HS-5 (cell line): Measurements from ENCODE around the gene ARHGEF12.

Source experiments
- DNase-seq: peaks from one replicate; pipeline ENCODE4 v3.0.0-alpha.2; 2012; ENCODE audit warnings: low read depth

ARHGEF12 gene

DNA sequence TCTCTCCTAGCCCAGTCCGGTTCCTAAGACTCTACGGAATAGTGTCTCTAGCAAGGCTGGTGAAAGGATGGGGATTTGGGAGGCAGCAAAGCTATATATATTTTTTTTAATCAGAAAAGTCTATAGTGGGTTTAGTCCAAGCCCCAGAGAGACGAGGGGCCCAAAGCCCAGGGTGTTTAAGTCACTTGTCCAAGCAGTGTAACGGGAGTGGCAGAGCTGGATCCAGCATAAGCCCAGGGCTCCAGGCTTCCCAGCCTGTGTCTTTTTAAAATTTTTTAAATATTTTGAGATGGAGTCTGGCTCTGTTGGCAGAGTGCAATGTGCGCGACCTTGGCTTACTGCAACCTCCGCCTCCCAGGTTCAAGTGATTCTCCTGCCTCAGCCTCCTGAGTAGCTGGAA lies 182.1 kb downstream of the ARHGEF12 start:
- no peak for DNase-seq

DNA sequence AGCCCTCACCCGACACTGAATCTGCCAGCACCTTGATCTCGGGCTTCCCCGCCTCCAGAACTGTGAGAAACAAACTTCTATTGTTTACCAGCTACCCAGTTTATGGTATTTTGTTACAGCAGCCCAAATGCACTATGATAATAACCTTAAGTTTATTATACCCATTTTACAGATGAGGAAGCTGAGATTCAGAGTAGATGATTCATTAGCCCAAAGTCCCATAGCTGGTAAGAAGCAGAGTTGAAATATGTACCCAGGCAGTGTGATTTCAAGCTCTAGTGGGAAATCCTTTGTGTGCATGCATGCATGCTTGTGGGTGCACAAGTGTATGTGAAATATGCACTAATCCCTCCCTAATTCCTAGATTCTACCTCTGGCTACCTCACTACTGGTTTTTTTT lies 183.3 kb downstream of the ARHGEF12 start:
- DNase-seq, result no peak

DNA sequence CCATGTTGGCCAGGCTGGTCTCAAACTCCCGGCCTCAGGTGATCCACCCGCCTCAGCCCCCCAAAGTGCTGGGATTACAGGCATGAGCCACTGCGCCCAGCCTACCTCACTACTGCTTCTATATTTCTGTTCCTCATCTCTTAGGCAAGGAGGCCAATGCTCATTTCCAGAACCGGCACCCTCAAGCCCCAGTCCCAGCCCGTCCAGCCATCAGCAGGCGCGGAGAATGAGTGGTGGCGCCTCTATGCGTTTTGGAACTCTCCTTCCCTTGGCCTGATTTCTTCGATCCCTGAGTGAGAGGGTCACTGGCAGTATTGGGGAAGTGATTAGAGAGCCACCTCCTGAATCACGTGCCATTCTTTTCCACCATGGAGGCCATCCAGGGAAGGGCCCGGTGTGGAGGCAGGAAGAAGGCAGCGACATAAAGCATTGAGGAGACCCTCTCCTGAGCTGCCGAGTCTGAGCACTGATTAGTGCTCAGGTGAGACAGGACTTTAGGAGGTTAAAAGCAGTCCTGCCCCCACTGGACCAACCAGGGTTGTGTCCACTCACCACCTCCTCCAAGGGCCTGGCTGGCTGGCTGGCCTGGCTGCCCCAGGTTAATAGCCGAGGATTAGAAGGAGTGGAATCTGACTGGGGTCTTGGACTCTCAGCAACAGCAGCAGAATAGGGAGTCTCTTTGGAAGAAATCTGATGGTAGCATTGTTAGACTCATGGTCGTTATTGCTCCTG lies 184.0 kb downstream of the ARHGEF12 start:
- DNase-seq, result no peak

DNA sequence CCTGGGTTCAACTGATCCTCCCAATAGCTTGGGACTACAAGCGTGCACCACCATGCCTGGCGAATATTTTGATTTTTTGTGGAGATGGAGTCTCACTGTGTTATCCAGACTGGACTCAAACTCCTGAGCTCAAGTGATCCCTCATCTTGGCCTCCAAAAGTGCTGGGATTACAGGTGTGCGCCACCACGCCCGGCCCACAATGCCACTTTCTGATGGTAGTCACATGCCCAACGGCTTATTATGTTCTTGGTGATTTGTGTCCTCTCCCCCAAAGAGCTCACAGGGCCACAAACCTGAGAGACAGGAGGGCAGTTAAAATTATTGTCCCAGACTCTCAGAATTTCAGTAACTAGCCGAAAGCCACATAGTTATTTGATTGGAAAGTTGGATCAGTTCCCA lies 185.0 kb downstream of the ARHGEF12 start:
- DNase-seq, result no peak

DNA sequence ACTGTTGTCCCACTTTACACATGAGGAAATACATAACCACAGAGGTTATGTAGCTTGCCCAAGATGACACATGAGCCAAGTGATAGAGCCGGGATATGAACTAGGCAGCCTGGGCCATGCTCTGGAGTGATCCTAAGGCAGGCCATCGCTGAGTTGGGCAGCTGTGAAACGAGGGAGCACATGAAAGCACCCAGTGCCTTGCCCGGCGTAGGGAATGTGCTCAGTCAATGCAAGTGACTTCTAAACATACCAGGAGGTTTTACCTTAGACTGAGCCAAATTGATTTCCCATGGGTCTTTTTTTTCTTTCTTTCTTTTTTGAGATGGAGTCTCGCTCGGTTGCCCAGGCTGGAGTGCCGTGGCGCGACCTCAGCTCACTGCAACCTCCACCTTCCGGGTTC lies 185.8 kb downstream of the ARHGEF12 start:
- DNase-seq, result no peak

DNA sequence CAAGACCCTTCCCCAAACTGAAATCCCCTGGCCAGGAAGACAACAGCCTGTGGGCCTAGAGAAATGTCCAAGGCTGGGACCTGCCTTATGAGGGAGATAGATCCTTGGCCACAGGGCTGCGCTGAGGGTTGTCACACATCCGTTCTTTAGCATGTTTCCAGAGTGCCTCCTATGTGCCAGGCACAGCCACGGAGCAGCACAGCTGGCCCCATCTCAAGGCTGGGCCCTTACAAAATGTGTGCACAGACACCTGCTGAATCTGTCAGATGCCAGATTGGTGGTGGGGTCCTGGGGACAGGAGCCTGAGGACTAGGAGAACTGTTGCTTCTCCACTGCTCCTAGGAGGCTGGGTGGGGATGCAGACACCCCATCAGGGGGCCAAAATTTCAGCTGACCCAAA lies 186.5 kb downstream of the ARHGEF12 start:
- no peak for DNase-seq

DNA sequence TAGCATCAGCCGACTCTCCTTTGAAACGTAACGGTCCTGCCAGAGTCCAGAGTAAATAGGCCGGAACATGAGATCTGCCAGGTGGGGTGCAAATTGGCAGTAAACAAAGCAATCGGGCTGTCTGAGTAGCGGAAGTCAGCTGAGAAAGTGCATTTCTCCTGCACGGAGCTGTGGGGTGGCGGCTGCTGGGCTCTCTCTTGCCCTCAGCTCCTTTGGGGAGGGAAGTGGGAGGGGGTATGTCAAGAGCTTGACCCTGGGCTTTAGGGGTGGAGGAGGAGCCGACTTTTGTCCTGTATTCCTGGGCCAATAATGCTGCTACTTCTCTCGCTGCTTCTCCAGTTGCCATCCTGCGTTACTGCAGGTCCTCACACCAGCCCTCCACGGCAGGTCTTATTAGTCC lies 187.0 kb downstream of the ARHGEF12 start:
- no peak for DNase-seq

DNA sequence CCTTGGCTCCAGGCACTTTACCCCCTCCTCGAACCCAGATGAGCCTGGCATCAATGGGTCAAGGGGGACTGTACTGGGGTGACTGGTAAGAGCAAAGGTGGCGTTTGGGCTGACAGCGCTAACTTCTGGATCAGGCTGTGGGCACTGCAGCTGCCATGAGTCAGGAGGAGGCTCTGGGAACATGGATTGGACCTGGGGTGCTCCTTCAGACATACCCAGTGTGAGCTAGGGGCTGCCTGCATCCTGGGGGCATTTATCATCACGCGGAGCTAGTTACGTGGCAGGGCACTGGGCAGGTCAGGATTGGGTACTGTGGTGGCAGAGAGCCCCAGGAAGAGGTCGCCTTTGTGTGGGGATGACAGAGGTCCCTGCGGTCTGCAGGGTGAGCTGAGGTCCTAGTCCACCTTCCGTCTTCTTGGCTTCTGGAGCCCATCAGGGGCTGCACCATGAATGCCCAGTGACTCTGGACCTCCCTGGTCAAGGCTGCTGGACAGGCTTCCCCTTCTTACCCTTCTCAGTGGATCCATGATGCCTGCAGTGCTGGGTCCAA lies 188.4 kb downstream of the ARHGEF12 start:
- DNase-seq, result no peak

DNA sequence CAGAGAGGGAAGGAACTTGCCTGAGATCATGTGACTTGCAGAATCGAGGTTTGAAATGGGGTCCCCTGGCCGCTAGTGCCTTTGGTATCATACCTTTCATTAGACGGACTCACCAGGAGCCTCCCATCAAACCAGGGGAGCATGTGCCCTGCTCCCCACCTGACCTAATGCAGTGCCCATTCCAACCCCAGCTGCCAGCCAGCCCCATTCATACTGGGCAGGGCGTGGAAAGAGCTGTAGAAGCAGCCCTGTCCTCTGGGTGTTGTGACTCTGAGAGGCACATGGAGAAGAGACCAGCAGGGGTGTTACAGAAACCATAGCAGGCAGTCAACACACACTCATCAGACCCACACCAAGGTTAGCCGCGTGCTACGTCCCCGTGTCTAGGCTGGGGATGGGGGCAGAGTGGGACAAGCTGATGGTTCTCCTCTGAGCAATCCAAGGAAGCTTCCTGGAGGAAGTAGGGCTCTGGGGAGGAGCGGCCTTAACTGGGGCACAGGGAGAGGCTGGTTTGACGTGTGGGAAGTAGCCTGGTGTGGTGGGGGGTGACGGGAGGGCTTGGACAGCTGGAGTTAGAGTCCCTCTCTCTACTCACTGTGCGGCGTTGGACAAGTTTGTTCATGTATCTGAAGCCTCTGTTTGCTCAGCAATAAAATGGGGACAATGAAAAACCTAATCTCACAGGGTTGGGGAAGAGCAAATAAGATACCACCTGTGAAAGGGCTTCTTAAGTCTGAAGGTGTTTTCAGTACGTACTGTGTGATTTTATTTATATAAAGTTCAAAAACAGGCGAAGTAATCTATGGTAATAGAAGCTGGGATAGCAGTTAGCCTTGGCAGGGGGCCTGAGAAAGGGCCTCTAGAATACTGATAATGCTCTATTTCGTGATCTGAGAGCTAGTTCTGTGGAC lies 189.3 kb downstream of the ARHGEF12 start:
- DNase-seq, result no peak

DNA sequence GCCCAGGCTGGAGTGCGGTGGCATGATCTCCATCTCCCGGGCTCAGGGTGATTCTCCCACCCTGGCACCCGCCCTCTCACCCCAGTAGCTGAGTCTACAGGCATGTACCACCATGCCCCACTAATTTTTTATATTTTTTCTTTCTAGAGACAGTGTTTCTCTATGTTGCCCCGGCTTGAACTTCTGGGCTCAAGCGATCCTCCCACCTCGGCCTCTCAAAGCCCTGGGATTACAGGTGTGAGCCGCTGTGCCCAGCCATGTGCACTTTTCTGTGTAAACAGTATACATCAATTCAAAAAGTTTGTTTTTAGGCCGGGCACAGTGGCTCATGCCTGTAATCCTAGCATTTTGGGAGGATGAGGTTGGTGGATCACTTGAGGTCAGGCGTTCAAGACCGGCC lies 190.0 kb downstream of the ARHGEF12 start:
- no peak for DNase-seq

DNA sequence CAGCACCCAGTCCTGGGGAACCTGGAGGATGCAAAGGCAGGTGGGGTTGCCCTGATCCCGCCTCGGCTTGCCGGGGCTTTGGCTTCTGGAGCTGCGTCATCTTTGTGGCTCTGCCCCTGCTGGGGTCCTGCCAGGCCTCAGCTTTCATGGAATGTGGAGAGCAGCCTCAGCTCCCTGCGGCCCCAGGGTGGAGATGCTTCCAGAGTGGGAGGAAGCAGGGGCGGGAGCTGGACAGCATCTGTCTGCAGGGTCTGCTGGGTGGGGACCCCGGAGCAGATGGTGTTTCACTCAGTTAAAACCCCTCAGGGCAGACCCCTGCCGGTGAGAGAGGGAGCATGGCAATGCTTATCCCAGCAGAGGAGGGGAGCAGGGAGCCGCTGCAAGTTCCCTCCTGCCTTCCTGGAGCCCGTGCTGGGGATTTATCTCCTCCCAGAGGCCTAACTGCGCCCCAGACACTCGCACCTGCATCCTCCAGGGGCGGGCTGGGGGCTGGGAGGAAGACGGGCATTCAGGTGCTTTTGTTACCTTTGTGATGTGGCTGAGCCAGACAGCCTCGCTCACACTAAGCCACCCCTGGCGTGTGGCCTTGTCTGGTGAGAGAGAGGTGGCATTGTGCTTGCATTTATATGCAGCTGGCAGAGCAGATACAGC lies 191.0 kb downstream of the ARHGEF12 start:
- no peak for DNase-seq

DNA sequence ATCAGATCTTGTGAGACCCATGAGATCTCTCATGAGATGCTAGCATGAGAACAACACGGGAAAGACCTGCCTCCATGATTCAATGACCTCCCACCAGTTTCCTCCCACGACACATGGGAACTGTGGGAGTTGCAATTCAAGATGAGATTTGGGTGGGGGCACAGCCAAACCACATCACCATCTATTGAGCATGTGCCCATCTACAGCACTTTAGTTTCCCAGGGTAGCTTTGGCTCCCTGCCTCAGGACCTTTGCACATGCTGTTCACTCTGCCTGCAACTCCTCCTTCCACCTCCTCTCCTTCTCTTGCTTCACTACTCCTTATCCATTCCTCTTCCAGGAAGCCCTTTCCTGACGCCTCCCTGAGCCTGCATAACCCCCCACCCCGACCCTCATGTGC lies 192.5 kb downstream of the ARHGEF12 start:
- DNase-seq, result no peak

DNA sequence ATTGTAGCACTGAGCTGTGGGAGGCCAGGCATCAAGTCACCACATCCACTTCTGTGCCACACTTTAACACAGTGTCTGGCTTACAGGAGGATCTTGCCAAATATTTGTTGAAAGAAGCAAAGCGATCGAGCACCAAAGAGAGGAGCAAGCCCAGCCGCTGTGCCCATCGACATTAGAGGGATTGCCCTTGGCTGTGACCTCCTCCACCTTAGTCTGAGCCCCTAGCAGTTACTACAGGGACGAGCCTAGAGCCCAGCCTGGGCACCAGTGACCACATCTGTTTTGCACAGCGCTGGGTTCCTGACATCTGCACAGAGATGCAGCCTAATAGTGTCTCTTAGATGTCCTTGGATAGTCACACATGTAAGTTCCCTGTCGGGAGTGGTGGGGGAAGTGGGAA lies 193.0 kb downstream of the ARHGEF12 start:
- DNase-seq, result no peak

DNA sequence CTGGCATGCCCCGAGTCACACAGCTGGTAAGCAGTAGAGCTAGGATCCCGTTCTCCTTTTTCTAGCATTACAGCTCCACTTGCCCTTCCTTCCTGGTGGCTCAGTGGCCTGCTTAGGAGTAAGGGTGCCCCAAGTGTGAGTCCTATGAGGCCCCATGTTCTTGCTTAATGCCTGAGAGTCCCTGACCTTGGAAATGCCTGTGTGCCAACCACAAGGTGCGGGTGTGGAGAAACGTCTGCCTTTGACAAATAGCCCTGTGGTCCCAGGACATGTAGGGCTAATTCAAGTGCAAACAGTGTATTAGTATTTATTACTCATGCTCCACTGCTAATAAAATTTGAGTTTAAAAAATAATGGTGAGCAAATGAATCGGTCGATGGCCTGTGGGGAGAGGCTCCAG lies 193.7 kb downstream of the ARHGEF12 start:
- DNase-seq, result no peak

DNA sequence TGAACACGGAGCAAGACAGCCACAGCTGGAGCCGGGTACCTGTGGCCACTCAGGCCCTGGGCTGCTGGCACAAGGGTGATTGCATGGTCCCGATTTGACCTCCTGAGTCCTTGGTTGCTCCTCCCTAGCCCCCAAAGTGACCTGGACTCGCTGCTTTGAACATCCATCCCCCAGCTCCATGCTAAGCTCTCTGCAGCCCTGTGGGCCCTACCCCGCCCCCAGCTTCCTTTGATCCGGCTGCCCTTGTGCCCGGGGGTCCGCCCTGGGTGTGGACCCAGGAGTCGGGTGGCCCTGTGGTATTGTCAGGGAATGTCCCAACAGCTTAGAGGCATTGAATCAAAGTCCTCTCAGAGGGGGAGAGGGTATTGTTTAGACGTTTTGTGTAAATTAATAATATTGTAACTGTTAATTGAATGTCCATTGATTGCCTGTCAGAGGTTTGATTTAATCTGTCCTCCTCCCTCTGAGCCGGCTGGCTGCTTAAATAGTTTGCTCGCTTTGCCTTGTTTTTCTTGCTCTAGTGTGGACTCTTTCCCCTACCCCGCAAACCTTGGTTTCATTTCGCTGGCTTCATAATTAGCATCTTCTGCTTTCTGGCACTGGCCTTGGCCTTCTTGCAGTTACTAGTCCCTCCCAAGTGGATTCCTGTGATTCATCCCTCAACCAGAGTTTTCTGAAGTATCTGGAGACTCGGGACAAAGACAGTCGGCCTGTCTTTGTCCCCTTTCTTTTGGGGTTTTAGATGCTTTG lies 196.0 kb downstream of the ARHGEF12 start:
- no peak for DNase-seq

DNA sequence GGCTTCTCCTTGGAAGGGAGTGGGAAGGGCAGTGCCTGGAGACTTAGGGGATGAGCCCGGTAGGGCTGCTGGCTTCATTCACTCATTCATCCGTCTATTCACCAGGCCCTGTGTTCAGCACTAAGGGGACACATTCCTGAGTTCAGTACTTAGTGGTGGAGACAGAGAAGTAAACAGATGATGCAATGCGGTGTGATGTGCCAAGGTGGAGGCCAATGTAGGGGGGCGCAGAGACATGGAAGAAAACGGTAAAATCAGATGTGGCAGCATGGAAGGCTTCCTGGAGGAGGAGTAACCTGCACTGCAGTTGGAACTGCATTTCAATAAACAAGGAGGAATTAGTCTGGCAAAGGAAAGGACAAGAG lies 196.6 kb downstream of the ARHGEF12 start:
- no peak for DNase-seq

DNA sequence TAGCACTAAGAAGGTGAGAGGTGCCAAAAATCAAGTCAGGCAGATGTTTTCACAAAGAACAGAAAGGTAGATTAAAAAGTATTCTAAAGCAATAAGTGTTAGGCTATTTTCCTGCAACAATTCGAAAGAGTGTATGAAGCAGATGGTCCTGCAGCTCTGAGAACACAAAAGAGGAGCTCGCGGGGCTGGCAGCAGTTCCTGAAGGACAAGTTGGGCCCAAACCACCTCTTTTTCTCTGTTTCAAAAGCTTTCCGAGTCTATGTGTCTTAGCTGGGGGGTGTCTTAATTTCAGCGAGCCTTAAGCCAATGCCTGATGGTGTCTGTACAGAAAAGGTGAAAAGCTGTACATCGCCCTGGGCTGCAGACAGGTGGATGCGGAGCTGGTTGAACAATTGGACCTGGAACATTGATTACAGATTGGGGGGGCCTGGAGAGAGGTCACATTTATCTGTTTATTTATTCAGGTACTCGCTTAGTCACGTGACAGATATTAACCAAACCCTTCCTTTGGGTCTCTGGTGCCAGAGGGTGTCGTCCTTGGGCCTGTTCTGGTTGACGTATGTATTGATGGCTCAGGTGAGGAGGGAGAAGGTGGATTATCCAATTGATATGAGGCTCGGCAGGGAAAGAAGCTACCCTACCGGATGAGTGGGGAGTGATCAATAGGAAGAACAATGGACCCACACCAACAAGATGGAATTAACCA lies 200.0 kb downstream of the ARHGEF12 start:
- no peak for DNase-seq

DNA sequence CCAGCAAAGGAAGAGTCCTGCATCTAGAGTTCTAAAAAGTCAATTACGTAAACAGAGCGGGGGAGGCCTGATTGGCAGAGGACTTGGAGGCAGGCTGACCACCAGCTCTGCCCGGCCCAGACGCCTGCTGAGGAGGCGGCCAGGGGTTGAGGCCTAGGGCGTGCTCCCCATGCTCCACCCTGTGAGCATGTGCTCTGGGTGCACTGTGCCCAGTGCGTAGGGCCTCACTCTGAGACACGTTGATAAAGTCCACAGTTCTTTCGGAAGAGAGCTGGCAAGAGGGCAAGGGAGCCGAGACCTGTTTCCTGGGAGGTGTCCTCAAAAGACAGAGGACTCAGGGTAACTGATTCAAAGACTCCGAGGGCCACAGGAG lies 200.6 kb downstream of the ARHGEF12 start:
- no peak for DNase-seq

DNA sequence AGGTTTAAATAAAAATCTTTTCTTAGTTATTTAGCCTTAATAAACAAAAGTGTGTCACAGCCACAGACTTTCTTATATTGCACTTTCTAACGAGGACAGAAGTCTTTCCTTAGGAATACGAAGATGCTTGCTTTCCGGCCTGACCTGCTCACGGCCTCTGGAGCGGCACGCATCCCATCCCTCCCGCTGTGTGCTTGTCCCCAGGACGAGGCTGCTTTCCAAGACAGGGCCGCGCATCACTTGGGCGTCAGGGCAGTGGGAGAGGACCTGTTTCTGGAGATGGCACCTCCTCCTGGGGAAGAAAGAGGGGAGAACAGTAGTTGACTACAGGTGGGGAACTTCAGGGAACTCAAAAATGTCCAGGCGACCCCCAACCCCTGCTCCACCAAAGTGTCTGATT lies 201.8 kb downstream of the ARHGEF12 start:
- no peak for DNase-seq

DNA sequence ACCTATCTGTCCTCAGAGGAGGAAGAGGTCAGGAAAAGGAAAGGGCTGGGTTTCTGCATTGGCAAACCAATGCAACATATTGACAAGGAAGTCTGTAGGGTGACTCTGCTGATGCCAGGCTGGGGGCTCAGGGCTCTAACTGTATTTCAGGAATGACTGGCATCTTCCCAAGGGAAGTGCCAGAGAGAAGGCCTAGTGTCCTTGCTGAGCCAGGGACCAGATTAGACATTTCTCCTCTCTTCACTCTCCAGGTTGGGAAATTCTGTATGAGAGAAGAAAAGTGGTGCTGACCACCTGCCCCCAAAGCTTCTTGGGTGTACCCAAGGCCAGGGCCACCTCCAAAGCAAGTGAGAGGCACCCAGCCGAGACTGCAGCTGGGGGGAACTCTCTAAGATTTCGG lies 202.5 kb downstream of the ARHGEF12 start:
- no peak for DNase-seq
